HL-60 (cell line): Measurements from ENCODE around the gene CYP2A6.

Experiments
- DNase-seq, 2 experiments: peaks; one replicate each; pipeline ENCODE4 v3.0.0-alpha.2; 2010 to 2020; ENCODE audit warnings: low read depth in 1 of 2, low spot score in 1 of 2
- H3K27ac ChIP-seq: fragments of 250-450 bp; sonication (Bioruptor Pico); replicated peaks from 2 replicates; pipeline ENCODE4 v1.5.1; 2020; ENCODE audit warnings: mild to moderate bottlenecking, moderate library complexity
- H3K27me3 ChIP-seq: fragments of 250-450 bp; sonication (Bioruptor Pico); 2 replicates; pipeline ENCODE4 v1.5.1; 2021; ENCODE audit warnings: mild to moderate bottlenecking, moderate library complexity; ENCODE audit not compliant: insufficient read depth, poor library complexity, severe bottlenecking
- H3K4me3 ChIP-seq: replicated peaks from 2 replicates; pipeline ENCODE4 v1.5.1; 2011; ENCODE audit warnings: mild to moderate bottlenecking, control low read depth, low read length; ENCODE audit not compliant: insufficient read depth
- GABPA ChIP-seq: IDR thresholded peaks from 2 replicates; pipeline ENCODE4 v1.6.1; 2012; ENCODE audit warnings: low read depth
- POLR2AphosphoS5 ChIP-seq: IDR thresholded peaks from 2 replicates; pipeline ENCODE4 v1.6.1; 2012; ENCODE audit warnings: low read depth
- SPI1 ChIP-seq: IDR thresholded peaks from 2 replicates; pipeline ENCODE4 v1.6.1; 2012; ENCODE audit warnings: low read depth, mild to moderate bottlenecking, borderline replicate concordance
- TF ChIP-seq, protein P1 (sequence below): IDR thresholded peaks from 2 replicates; pipeline ENCODE4 v1.6.1; 2012; ENCODE audit warnings: low read depth; ENCODE audit not compliant: insufficient replicate concordance
- TF ChIP-seq, protein P2 (sequence below): IDR thresholded peaks from one replicate; pipeline ENCODE4 v1.5.1; 2011; ENCODE audit warnings: low read length, control low read depth, inconsistent platforms; ENCODE audit not compliant: insufficient read depth

CYP2A6 gene

DNA sequence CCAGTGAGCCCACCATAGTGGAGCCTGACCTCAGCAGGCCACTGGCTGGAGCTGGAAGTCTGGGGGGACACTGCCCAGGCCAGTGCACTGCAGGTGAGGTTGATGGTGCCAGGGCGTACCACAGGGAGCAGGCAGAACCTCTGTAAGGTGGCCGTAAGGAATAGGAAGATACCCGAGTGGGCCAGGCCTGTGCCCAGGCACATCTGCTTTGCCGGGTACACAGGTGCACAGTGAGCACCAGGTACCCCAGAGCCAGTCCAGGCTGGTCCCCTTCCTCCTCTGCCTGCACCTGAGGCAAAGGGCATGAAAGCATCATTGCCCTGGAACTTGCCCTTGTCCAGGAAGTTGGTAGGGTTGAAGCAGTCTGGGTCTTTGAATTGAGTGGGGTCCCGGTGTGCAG is 41.8 kb downstream of the CYP2A6 start:
- Histone ChIP-seq H3K4me3 (no peak overlapping the region), H3K27me3 (no peaks in the 10 kb centered on the region), H3K27ac (no peak overlapping the region)
- TF ChIP-seq, protein P1, sequence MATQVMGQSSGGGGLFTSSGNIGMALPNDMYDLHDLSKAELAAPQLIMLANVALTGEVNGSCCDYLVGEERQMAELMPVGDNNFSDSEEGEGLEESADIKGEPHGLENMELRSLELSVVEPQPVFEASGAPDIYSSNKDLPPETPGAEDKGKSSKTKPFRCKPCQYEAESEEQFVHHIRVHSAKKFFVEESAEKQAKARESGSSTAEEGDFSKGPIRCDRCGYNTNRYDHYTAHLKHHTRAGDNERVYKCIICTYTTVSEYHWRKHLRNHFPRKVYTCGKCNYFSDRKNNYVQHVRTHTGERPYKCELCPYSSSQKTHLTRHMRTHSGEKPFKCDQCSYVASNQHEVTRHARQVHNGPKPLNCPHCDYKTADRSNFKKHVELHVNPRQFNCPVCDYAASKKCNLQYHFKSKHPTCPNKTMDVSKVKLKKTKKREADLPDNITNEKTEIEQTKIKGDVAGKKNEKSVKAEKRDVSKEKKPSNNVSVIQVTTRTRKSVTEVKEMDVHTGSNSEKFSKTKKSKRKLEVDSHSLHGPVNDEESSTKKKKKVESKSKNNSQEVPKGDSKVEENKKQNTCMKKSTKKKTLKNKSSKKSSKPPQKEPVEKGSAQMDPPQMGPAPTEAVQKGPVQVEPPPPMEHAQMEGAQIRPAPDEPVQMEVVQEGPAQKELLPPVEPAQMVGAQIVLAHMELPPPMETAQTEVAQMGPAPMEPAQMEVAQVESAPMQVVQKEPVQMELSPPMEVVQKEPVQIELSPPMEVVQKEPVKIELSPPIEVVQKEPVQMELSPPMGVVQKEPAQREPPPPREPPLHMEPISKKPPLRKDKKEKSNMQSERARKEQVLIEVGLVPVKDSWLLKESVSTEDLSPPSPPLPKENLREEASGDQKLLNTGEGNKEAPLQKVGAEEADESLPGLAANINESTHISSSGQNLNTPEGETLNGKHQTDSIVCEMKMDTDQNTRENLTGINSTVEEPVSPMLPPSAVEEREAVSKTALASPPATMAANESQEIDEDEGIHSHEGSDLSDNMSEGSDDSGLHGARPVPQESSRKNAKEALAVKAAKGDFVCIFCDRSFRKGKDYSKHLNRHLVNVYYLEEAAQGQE, result no peak
- no peak for TF ChIP-seq SPI1
- TF ChIP-seq POLR2AphosphoS5, result no peak
- TF ChIP-seq, protein P2, sequence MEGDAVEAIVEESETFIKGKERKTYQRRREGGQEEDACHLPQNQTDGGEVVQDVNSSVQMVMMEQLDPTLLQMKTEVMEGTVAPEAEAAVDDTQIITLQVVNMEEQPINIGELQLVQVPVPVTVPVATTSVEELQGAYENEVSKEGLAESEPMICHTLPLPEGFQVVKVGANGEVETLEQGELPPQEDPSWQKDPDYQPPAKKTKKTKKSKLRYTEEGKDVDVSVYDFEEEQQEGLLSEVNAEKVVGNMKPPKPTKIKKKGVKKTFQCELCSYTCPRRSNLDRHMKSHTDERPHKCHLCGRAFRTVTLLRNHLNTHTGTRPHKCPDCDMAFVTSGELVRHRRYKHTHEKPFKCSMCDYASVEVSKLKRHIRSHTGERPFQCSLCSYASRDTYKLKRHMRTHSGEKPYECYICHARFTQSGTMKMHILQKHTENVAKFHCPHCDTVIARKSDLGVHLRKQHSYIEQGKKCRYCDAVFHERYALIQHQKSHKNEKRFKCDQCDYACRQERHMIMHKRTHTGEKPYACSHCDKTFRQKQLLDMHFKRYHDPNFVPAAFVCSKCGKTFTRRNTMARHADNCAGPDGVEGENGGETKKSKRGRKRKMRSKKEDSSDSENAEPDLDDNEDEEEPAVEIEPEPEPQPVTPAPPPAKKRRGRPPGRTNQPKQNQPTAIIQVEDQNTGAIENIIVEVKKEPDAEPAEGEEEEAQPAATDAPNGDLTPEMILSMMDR, result no peak
- TF ChIP-seq GABPA, result no peak
- DNase-seq, result no peak

DNA sequence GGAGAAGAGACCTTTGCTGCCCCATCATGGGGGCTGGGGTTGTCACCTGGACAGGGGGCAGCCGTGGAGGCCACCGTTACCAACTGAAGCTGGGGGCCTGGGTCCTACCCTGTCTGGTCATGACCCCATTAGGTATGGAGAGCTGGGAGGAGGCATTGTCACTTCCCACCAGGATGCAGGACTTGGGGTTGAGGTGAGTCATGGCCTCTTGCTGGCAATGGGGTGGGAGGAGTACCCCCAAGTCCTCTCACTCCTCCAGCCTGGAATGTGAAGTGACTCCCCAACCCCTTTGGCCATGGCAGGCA is 42.3 kb downstream of the CYP2A6 start:
- no peak for DNase-seq
- Histone ChIP-seq H3K27ac (no peak overlapping the region), H3K4me3 (no peak overlapping the region), H3K27me3 (no peaks in the 10 kb centered on the region)
- TF ChIP-seq, protein P2, result no peak
- TF ChIP-seq, protein P1, result no peak
- TF ChIP-seq GABPA (no peak), POLR2AphosphoS5 (no peak), SPI1 (no peak)

DNA sequence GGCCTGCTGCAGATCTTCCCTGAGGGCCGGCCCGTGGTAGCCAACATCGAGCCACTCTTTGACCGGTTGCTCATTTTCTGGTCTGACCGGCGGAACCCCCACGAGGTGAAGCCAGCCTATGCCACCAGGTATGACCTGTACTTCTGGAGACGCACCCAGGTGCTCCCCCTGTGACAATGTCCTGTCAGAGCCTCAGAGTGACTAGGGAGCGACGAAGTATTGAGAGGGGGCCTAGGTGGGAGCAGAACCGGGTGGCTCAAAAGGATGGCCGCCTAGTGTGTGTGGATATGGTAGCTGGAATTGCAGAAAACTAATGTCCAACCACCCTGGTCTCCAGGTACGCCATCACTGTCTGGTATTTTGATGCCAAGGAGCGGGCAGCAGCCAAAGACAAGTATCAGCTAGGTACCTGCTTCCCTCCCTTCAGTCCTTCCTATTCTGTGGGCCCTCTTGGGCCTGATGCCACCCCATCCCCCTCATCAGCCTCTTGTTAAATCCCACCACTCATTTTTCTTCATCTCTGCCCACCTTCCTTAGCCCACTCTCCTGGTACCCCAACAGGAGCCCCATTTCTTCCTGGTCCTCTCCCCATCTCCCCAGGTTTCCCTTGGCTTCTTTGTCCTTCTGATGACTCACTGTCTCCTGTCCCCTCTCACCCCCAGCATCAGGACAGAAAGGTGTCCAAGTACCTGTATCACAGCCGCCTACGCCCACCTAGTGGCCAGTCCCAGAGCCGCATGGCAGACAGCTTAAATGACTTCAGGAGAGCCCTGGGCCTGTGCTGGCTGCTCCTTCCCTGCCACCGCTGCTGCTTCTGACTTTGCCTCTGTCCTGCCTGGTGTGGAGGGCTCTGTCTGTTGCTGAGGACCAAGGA is 42.9 kb downstream of the CYP2A6 start:
- no peak overlapping the region for H3K4me3 ChIP-seq
- H3K27ac ChIP-seq, result no peak overlapping the region
- H3K27me3 ChIP-seq, result no peaks in the 10 kb centered on the region
- DNase-seq, result no peak
- no peak for TF ChIP-seq GABPA
- TF ChIP-seq, protein P1, result no peak
- TF ChIP-seq SPI1, result no peak
- TF ChIP-seq POLR2AphosphoS5, result no peak
- TF ChIP-seq, protein P2, result no peak
